GM20000 (cell line): ENCODE measurements around the gene LMBR1.

Experiments used
- DNase-seq: peaks from one replicate; pipeline ENCODE4 v3.0.0; 2012; ENCODE audit warnings: low spot score
- CTCF ChIP-seq: IDR thresholded peaks from 2 replicates; pipeline ENCODE4 v1.5.1; 2012; ENCODE audit warnings: mild to moderate bottlenecking, control low read depth; ENCODE audit errors: extremely low read depth, missing control alignments

LMBR1 gene

GRCh38 chr7:156795415-156795814 is 97.6 kb downstream of the LMBR1 start:
- TF ChIP-seq CTCF: no peak

GRCh38 chr7:156793334-156793733 is 99.6 kb downstream of the LMBR1 start:
- no peak for TF ChIP-seq CTCF

More at GRCh38 chr7:156795415-156795814, 97.6 kb downstream of the LMBR1 start:
- no peak for DNase-seq

GRCh38 chr7:156792611-156793010 is 100.4 kb downstream of the LMBR1 start:
- no peak for DNase-seq
- no peak for TF ChIP-seq CTCF

More at GRCh38 chr7:156793334-156793733, 99.6 kb downstream of the LMBR1 start:
- no peak for DNase-seq

GRCh38 chr7:156791241-156791640 is 101.7 kb downstream of the LMBR1 start:
- TF ChIP-seq CTCF: no peak
- no peak for DNase-seq

- DNase-seq: no peak
- TF ChIP-seq CTCF: no peak
These were observed 102.7 kb downstream of the LMBR1 start for GRCh38 chr7:156790264-156790663.

GRCh38 chr7:156785998-156786543 is 106.9 kb downstream of the LMBR1 start:
- DNase-seq: no peak
- TF ChIP-seq CTCF: no peak

- no peak for DNase-seq
- no peak for TF ChIP-seq CTCF
These were observed 109.1 kb downstream of the LMBR1 start for GRCh38 chr7:156783864-156784263.
